Fibroblast of lung (primary cell): ENCODE measurements around the gene PRDM7.

ENCODE experiments used
- CTCF ChIP-seq, 2 donors: IDR thresholded peaks in 1 of 2; conservative IDR thresholded peaks in 1 of 2; 1 replicate in 1 of 2; 2 replicates in 1 of 2; pipeline ENCODE4 v1.5.1; 2011 to 2012; ENCODE audit warnings: low read length in 2 of 2, control low read depth in 1 of 2, inconsistent platforms in 1 of 2, low read depth in 1 of 2, mild to moderate bottlenecking in 1 of 2
- EZH2 ChIP-seq: IDR thresholded peaks from 2 replicates; pipeline ENCODE4 v1.5.1; 2012; ENCODE audit warnings: low read length, control low read depth, mild to moderate bottlenecking; ENCODE audit errors: missing control alignments

GRCh38 chr16:90042946-90043514, 34.1 kb downstream of the PRDM7 start:
- TF ChIP-seq CTCF (conservative IDR thresholded peaks at IDR 0.05 in 1 of 2, IDR thresholded peaks at IDR 0.05 in 1 of 2; ENCODE audit: low read depth in 1 of 2, low read length in 2 of 2): no peak
- no peak for TF ChIP-seq EZH2
